ENCODE results near the gene UBE2H.

The UBE2H gene

DNA sequence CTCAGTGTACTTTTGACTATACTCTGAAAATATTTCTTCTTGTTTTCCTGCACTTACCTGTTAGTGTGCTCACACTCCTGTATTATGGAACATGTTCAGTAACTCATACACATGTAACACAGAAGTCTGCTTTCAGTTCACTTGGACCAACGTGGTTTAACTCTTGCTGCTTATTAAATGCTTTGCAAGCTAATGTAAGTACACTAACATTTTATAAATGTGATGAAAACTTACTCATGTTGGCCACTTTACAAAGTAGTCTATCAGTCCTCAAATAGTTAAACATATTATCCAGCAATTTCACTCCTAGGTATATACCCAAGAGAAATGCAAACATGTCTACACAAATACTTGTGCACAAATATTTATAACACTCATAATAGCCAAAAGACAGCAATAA lies 98.4 kb downstream of the UBE2H start:
- DNase-seq (ENCODE audit: extremely low spot score) = no peak
- TF ChIP-seq, protein P1, sequence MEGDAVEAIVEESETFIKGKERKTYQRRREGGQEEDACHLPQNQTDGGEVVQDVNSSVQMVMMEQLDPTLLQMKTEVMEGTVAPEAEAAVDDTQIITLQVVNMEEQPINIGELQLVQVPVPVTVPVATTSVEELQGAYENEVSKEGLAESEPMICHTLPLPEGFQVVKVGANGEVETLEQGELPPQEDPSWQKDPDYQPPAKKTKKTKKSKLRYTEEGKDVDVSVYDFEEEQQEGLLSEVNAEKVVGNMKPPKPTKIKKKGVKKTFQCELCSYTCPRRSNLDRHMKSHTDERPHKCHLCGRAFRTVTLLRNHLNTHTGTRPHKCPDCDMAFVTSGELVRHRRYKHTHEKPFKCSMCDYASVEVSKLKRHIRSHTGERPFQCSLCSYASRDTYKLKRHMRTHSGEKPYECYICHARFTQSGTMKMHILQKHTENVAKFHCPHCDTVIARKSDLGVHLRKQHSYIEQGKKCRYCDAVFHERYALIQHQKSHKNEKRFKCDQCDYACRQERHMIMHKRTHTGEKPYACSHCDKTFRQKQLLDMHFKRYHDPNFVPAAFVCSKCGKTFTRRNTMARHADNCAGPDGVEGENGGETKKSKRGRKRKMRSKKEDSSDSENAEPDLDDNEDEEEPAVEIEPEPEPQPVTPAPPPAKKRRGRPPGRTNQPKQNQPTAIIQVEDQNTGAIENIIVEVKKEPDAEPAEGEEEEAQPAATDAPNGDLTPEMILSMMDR (IDR thresholded peaks at IDR 0.05; ENCODE audit: control extremely low read depth, extremely low read depth, low read depth, missing control alignments) = no peak
- POLR2A ChIA-PET = no interaction called here
- CTCF ChIA-PET = interaction anchor here (0.5 kb wide), 1 partner anchor 526 kb away, joined by 3 read pairs; no protein-coding TSS in a partner anchor

DNA sequence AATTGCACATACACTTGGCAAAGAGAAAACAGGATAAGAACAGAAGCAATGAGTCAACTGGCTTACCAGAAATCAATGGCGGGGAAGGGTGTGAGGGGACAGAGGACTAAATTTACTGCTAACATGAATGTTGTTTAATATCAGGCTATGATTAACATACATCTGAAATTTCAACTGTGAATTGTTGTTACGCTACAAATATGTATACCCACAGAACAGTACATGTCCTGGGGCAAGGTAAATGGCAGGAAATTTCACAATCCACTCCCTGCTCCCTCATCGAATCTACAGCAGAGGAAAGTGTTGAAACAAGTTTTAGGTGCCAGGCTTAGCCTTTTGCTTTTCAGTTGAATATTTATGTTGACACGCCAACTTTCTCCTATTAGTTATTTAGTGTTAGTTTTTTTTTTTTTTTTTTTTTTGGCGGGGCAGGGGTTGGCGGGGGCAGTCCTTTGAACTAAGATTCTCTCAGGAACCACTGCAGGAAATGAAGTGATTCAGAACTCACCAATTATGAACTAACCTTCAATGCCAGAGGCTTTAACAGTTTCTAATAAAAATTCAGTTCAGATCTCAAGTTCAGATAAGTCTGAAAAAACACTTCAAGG lies 99.0 kb downstream of the UBE2H start:
- DNase-seq (ENCODE audit: extremely low spot score) = no peak
- ChIA-PET POLR2A (no interaction called here), CTCF (interaction anchor here (0.9 to 2.8 kb wide), 2 partner anchors 25 to 106 kb away, joined by 3 to 6 read pairs; no protein-coding TSS in a partner anchor)
- TF ChIP-seq, protein P1 (IDR thresholded peaks at IDR 0.05; ENCODE audit: control extremely low read depth, extremely low read depth, low read depth, missing control alignments) = no peak

DNA sequence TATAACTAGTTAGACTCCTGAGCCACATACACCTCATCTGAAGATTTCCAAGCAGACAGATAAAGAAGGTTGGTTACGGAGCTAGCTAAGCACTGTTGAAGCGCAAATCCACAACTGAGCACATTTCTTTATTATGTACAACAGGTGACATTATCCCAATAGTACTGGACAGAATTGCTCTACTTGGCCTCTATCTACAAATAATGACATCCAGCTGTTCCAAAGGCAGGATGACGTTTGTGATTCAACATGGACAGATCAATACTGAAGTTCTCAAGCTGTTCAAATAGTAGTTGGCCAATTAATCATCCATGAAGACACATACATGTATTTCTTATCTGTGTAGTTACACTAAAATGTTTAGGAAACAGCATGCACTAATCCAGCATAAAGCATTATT lies 101.0 kb downstream of the UBE2H start:
- ChIA-PET POLR2A (no interaction called here), CTCF (interaction anchor here (1.0 to 2.8 kb wide), 5 partner anchors 17 to 153 kb away, joined by 3 to 6 read pairs (median 4); no protein-coding TSS in a partner anchor)
- no peak for DNase-seq (ENCODE audit: extremely low spot score)
- TF ChIP-seq, protein P1 (IDR thresholded peaks at IDR 0.05; ENCODE audit: control extremely low read depth, extremely low read depth, low read depth, missing control alignments) = no peak

DNA sequence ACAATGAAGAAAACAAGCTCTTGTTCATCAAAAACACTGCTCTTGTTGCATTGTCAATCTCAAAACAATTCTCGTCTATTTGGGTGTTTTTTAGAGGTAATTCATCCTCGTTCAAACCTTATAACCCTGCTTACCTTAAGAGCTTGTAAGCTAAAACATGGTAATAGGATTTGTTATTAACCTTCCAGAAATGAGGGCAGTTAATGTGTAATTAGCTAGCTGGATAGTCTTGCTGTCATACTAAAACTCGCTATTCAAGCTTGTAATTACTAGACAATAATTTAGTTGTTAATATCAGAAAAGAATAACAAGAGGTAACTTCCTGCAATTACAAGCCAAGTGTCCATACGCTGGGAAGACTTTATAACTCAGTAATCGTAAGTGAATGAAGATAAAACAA lies 101.6 kb downstream of the UBE2H start:
- TF ChIP-seq, protein P1 (IDR thresholded peaks at IDR 0.05; ENCODE audit: control extremely low read depth, extremely low read depth, low read depth, missing control alignments) = no peak
- POLR2A ChIA-PET = no interaction called here
- no peak for DNase-seq (ENCODE audit: extremely low spot score)
- CTCF ChIA-PET = interaction anchor here (1.4 to 2.8 kb wide), 3 partner anchors 19 to 22 kb away, joined by 4 to 6 read pairs (median 4); no protein-coding TSS in a partner anchor

DNA sequence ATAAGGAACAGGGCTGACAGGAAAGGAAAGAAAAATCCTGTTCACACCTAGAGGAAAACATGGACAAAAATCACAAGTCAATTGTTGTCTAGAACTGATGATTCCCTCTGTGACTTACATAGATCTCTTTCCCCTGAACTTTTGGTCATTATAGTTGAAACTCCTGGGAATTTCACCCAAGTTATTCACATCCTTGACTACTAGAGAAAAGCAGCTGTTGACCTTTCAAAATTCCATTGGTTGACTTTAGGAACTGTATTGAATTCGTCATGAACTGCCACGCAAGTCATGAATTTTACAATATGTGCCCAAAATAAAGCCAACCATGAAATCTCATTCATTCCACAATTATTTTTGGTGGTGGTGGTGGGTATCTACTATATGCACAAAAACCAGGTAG lies 104.3 kb downstream of the UBE2H start:
- DNase-seq (ENCODE audit: extremely low spot score) = no peak
- ChIA-PET POLR2A (no interaction called here), CTCF (no interaction called here)
- TF ChIP-seq, protein P1 (IDR thresholded peaks at IDR 0.05; ENCODE audit: control extremely low read depth, extremely low read depth, low read depth, missing control alignments) = no peak

DNA sequence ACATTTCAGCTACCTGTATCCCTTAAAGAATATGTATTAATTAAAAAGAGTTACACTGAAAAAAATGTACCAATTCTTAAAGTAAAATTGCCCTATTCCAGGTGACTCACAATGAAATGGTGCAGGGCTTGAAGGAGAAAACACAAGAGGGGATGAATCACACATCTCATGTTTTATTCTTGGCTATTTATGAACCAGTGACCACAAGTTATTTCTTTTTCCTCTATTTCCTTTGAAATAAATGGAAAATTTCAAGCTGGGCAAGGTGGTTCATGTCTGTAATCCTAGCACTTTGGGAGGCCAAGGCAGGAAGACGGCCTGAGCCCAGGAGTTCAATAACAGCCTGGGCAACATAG lies 106.8 kb downstream of the UBE2H start:
- DNase-seq (ENCODE audit: extremely low spot score) = no peak
- TF ChIP-seq, protein P1 (IDR thresholded peaks at IDR 0.05; ENCODE audit: control extremely low read depth, extremely low read depth, low read depth, missing control alignments) = no peak
- ChIA-PET CTCF (no interaction called here), POLR2A (no interaction called here)

Measured in GM10248 (cell line).